M059J (cell line): Measurements from ENCODE around the gene NODAL. TPM values are rescaled to one million over a fixed set of nuclear protein-coding genes. Genes with fewer than 3 reads are reported as not detected.
"Not testable (repeated sequence)": the region's sequence is repeated elsewhere in the genome, so short reads cannot be mapped to it uniquely, and the experiment has no call there.

Experiments used
- DNase-seq: peaks from one replicate; pipeline ENCODE4 v3.0.0-alpha.2; 2012; ENCODE audit warnings: low read depth
- total RNA-seq: library from RNA; depleted of rRNA; stranded (reverse); fragments of >200 nt; shearing (Covaris generic); gene quantifications from 2 replicates; pipeline ENCODE4 v1.2.3, GENCODE V29; 2014; rRNA removed

Gene NODAL
- not detected in 2 replicates for total RNA-seq

DNA sequence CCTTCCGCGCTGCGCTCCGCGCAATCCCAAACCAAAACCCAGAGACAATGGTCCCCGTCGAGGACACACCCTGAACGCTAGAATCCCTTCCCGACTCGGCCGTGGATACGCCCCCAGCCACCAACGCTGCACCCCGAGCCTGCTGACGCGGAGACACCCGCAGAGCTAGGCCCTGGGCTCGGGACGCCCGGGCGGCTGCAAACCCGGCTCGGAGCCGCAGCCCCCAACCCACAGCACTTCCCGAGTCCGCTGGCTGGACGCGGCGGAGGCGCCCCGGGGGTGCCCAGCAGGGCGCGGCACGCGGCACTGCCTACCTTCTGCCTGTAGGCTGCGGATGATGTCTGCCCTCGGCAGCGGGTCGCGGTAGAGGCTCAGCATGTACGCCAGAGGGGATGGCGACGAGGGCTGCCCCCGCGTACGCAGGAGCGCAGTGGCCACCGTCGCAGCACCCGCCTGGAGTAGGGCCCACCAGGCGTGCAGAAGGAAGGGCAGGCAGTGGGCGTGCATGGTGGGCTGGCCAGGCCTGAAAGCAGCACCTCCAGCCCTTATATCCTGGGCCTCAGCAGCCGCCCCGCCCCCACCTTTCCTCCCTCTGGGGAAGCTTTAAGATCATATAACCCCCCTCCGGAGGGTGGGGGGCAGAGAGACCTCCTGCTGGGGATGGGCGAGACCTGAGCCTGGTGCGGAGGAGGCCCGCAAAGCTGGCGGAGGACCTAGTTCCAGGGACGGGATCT lies at the start of gene NODAL:
Gene NODAL (minus strand): TSS at position 521 of the 734 bp plus-strand sequence. CDS start 14 bp downstream, at position 507.
- DNase-seq: no peak

DNA sequence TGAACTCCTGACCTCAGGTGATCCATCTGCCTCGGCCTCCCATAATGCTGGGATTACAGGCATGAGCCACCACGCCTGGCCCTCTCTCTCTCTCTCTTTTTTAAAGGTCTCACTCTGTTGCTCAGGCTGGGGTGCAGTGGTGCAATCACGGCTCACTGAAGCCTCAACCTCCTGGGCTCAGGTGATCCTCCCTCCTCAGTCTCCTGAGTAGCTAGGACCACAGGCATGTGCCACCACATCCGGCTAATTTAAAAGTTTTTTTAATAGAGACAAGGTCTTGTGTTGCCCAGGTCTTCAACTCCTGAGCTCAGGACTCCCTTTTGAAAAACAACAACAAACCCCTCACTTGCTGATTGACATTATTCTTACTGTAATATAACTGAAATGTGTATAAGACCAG lies 48.7 kb upstream of the NODAL start:
- no peak for DNase-seq

DNA sequence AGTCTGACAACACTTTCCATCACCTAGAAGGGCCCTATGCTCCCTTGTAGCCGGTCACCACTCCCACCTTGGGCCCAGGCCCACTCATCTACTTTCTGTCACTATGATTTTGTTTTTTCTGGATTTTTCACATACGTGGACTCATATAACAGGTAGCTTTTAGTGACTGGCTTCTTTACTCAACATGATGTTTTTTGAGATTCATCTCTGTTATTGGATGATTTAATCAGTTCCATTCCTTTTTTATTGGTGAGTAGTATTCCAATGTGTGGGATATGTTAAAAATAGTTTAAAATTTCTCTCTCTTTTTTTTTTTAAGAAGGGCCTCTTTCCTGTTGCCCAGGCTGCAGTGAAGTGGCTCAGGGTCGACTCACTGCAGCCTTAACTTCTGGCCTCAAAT lies 46.3 kb upstream of the NODAL start:
- no peak for DNase-seq

DNA sequence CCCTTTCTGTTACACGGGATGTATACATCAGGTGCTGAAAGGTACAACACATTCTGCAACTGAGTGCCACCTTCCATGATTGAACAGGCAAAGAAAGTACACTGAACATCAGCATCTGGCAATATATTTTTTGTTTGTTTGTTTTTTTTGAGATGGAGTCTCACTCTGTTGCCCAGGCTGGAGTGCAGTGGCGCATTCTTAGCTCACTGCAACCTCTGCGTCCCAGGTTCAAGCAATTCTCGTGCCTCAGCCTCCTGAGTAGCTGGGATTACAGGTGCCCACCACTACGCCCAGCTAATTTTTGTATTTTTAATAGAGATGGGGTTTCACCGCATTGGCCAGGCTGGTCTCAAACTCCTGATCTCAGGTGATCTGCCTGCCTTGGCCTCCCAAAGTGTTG lies 42.4 kb upstream of the NODAL start:
- DNase-seq: not testable (repeated sequence)

DNA sequence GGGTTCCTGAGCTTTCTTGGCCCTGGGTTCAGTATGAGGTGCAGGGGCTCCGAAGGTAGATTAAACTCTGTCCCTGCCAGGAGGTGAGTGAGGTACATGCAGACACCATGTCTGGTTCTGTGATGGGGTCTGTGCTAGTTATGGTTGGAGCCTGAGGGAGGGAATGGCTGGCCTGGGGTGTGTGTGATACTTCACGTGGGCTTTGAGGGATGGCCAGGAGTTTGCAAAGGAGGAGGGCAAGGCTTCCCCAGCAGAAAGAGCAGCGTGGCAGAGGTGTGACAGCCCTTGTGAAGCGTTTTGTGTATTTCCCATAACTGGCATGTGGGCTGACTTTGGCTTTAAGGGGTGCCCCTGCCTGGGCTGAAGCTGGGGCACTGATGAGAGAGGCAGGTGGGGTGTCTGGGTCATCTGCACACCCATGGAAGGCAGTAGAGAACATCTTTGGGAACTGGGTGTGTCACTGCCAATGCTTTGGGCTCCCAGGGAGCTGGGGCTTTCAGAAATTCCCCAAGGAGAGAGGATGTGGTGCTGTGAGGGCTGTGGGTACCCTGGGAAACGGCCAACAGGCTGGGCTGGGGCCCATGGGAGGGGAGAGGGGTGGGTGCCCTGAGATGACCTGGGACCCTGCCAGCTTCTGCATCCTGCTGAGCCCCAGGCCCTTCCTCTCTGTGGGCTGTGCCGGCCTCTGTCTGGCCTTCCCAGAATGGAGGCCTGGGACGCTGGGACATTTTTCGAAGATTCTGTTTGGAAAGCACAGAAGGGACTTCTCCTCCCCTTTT lies 41.7 kb upstream of the NODAL start:
- DNase-seq: no peak

DNA sequence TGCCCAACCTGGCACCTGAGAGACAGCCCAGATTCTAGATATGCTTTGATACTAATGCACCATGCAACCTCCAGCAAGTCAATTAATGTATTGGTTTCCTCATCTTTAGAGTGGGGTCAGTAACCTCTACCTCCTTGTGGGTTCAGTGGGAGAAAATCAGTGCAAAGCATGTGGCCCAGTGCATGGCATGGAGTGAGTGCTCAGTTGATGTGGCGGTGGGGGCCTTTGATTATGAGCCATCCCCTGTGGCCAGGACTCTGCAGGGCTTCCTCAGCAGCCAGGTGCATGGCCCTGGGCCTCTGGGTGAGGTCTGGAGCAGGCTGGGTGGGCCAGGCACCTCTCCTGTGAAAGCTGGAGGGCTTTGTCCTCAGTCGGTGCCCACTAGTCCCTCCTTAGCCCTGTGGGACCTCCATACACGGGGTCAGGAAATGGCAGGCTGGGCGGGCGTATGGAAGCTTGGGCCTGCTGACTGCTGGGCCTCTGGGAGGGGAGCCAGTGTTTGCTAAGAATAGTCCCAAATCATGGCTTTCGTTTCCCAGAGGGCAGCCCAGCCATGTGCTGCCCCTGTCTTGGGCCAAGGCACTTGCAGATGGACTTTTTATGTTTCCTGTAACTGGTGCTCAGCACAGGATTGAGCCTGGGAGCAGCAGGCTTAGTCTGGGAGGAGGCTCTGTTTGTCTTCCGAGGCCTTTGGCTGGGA lies 40.5 kb upstream of the NODAL start:
- DNase-seq: no peak

DNA sequence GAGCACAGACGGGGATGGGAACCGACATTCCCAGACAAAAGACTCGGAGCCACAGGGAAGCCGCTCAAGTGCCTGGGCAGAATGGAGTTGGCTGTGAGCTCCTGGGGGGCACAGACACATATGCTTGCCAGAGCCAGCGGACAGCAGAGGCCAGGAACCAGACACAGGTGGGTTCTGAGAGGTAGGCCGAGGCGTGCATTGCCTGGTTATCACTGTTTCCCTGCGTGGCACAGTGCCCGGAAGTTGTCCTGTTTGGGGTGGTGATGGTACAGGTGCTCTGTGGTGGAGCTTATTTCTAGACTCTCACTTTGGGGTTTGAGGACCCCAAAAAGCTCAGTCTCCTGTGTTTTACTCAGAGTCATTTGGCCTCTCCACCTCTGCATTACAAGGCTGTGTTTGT lies 39.6 kb upstream of the NODAL start:
- DNase-seq: no peak

DNA sequence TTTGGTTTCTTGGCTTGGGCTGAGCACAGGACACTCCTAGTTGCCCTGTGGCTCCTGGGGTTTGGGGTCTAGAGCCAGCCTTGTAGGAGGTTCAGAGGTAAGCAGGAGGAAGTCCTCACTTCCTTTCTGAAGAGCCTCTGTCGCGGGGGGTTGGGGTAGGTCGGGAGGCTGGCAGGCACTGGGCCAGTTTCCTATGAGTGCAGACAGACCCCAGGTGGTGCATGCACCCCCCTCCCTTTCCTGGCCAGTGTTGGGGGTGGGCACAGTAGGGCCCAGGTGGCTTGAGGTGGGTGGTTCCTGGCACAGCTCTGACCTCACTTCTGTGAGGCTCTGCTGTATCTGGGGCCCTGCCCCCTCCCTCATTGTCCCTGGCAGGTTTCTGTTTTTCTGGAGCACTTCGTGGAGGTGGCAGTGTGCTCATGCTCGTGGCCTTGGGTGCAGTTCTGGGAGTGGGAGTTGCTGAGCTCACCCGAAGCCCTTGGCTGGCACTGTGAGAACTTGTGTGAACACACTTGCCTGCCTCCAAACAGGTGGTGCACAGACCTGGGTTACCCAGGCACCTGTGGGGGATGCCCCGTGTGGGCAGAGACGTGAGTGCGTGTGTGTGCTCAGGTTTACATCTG lies 38.9 kb upstream of the NODAL start:
- DNase-seq: no peak

DNA sequence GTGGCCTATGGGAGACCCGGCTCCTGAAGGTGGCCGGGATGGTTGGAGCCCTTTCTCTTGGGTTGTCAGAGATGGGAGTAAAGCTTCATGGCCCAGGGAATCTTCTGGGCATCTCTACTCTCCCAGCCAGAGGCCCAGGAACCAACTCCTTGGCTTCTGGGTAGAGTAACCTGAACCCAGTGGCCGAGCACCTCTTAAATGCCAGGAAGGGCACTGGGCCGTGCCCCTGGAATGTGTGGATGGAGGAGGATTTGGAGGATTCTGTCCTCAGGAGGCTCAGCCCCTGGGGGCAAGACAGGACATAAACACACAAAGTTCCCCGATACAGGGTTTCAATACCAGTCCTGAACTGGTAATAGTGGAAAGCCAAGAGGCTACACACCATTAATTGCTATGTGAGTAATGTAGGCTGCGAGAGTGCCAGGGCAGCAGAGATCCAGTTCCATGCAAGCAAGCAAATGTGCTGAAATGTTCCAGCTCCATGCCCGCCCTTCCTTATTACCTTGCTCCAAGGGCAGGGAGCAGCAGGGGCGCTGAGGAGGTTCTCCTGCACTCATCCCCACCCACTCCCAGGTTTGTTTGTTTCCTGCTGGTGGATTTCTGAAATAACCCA lies 38.3 kb upstream of the NODAL start:
- DNase-seq: no peak

DNA sequence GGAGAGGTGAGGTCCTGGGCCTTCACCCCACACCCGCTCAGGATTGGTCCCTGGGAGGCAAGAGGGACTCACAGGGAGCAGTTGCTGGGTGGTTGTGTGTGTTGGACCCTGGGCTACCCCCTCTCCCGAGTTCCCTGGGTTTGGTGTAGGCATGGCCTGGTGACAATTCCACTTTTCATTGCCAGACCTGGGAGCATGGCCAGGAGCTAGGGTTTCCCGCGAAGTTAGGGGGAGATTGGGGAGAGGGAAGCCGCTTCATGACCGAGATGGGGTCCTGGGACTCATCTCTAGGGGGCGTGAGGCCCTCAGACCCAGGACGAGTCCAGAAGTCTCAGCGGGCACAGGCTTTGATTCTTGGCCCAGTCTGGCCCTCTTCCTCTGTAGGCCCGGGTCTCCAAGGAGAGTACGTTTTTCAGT lies 37.7 kb upstream of the NODAL start:
- no peak for DNase-seq

DNA sequence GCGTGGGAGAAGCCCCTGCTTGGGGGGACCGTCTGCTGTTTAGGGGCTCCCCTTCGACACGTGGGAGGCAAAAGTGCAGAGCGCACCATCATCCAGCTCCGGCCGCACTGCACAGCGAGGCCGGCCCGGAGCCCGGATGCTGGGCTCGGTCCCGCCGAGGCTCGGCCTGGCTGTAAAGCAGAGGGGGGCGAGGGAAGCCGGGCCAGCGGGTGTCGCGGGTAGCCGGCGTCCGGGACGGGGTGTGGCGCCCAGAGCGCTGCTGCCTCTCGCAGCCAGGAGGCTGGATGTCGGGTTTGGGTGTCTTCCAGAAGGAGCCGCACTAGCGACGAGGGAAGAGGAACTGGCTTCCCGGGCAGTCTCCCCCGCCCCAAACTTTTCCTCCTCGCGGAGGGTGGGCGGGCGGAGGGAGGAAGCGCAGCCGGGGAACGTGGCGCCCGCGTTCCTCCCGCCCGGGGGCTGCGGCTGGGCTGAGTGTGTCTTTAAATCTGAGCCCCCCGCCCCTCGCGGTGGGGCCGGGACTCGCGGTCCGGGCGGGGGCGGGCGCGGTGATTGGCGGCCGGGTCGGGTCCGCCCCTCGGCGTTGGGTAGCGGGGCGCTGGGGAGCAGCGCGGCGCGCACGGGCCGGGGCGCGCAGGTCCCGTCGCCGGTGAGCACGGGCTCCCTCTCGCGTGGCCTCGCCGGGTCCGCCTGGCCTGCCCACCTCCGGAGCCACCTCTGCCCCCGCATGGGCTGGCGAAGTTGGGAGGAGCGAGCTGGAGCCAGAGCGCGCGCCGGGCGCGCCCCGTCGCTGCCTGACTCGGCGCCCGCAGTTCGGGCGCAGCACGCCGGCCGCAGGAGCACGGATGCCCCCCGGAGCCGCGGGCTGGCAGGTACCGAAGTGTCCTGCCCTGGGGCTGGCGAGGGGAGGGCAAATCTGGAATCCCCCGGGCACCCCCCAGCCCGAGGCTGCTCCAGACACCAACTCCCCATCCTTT lies 37.0 kb upstream of the NODAL start, which contains the start of gene PALD1:
Gene PALD1 (plus strand): TSS at position 577 of the 974 bp plus-strand sequence. CDS start 47,185 bp downstream, outside the sequence.
- peak; percentile 51 for DNase-seq

DNA sequence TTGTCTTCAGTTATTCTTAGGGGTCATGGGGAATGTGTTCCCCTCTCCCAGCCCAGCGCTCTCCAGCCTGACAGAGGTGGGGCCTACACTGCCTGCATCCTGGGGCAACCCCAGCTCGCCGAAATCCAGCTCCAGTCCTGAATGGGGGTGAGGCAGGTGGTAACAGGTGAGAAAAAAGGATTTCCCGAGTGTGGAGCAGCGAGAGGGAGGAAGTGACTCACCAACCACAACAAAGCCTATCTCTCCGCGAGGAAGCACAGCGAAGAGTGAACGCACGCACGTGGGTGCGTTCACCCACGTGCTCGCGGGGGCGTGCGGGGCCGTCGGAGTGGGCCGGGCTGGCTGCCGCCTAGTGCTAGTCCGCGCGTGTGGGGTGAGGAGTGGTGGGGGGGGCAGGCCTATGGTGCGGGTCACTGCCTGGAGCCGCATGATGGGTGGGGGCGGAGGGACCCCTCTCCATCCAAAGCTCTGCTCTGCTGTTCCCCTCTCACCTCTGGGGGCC lies 36.2 kb upstream of the NODAL start:
- peak; percentile 54 for DNase-seq

DNA sequence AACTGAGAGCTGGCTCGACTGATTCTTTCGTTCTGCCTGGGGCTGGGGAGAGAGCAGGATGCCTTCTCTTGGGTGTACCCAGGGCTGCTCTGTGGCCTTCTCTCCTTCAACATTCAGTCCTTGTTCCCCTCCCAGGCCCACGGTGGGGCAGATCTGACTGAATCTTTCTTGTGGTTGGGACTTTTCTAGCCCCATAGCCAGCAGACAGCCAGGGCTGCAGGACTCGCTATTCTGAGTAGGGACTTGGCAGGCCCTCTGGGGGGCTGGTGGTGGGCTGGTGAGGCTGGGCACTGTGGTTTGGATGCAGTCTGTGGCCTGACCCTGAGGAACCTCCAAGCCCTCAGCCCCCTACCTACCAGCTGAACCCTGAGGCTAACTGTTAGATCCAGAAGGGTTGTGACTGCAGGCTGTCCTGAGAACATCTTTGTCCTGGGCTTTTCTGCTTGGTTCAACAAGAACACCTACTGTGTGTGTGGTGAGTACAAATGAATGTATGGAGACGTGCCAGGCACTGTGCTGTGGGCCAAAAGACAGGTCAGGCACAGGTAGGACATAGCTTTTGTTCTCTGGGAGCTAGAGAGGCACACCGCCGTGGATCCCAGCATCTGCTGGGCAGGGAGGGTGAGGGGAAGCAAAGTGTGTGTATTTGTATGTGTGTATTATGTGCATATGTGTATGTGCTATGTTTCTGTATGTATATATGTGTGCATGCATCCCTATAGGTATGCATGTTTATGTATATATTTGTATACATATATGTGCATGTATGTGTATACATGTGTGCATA lies 35.0 kb upstream of the NODAL start:
- DNase-seq: no peak

DNA sequence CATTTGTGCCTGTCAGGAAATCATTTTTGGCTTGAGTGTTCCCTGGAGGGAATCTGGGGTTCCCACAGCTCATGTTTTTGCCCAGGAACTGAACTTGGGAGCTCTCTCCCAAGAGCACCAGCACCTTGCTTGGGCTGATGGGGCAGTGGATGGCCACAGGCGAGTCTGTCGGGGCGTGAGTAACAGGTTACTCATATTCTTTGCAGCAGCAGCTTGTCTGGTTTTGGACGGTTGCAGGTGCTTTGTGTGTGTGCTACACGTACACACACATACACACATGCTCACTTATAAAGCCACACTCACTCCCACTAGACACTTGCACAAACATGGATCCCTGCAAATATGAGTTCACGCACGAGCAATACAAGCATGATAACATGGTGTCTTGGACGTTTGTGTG lies 34.2 kb upstream of the NODAL start:
- peak; percentile 82 for DNase-seq

DNA sequence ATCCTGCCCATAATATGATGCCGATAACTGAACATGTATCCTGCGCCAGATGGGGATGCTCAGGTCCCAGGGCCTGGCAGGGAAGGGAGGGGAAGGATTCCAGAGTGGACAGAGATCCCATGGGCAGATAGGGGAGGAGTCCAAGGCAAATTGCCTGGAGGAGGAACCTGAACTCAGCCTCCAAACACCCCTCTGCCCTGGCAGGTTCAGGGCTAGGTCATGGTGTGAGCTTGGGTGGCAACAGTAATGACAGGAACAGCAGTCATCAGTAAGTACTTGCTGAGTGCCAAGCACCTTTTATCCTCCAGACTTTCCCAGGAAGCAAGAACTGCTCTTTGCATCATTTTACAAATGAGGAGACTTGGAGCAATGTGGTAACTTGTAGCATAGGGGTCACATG lies 33.3 kb upstream of the NODAL start:
- peak; percentile 37 for DNase-seq

DNA sequence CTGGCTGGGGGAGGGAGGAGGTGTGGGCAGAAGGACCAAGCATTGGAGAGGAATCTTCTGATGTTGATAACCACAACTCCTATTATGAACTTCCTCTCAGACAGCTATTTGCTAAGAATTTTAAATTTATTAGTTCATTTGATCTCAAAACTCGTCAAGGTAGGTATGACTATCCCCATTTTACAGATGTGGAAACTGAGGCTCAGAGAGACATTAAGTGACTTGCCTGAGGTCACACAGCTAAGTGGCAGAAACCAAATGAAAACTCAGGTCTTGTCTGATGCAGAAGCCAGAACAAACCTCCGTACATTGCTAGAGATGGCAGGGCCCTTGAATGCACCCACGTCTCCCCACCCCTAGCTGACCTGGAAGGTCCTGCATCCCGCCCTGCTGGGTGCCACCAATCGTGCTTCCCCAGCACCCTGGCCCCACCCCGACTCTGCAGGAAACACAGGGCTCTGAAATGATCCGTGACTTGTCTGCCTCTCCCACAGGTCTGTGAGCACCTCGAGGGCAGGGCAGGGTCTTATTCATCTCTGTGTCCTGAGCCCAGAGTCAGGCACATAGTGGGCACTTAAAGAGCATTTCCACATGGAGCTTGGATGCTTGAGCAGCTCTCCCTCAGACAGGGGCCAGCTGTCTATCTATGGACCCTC lies 31.4 kb upstream of the NODAL start:
- DNase-seq: no peak

DNA sequence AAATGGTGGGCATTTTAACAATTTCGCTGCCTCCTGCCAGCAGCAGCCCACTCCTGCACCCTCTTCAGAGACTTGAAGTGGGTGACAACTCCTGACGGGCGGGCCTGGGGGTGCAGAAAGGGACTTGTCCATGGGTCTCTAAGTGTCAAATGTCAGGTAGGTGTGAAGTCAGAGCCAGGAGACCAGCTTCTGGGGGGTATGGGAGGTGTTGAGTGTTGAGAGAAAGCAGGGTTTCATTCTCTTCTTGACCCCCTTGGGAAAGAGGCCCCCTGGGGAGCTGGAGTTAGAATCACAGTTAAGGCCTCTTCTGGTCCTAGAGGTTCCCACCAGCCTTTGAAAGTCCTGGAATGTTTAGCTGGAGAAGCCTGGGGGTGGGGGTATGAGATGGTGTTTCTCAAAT lies 25.5 kb upstream of the NODAL start:
- DNase-seq: no peak

DNA sequence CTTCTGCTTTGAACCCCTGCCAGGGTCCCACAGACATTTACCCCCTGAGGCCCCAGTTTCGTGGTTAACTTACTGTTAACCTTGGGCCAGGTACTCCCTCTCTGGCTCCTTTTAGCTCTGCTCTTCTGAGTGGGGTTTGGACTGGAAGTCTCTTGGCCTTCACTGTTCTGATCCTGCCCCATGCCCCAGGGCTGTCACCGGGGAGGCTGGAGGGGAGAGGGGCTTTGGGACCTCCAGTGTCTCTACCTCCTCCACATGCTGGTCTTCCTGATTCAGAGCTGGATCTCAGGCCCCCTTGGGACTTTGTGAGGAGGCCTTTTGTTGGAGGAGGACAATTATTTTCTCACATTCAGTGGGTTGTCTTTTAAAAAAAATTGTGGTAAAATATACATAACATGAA lies 24.4 kb upstream of the NODAL start:
- no peak for DNase-seq

DNA sequence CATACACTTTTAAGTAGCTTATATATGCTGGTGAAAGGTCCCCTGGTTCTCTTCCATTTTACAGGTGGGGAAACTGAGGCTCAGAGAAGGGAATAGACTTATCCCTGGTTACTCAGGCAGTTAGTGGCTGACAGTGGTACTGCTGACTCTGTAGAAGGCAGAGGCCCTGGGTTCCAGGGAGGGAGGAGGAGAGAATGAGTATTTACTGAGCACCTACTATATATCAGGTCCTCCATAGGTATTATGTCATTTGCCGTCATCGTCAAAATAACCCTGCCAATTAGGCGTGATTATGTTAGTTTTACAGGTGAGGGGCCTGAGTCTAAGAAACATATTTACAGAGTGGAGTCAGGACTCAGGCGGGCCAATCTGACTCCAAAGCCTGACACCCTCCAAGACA lies 23.8 kb upstream of the NODAL start:
- no peak for DNase-seq
